Activated CD8-positive, alpha-beta T cell treated with anti-CD3 and anti-CD28 coated beads for 36 hours (primary cell): ENCODE measurements around the gene KISS1R. TPM values are rescaled to one million over a fixed set of nuclear protein-coding genes. Genes with fewer than 3 reads are reported as not detected.

ENCODE experiments used
- ATAC-seq: fragments of 200-7000 bp; cut with Tn5 transposase; one replicate; pipeline ENCODE4 v1.10.0; 2021; ENCODE audit warnings: mild to moderate bottlenecking, moderate library complexity
- CTCF ChIA-PET: fragments of 350-600 bp; sonication (Branson Sonifier 250); formaldehyde crosslinking; loops from one replicate; lab custom pipeline; 2021; ENCODE audit warnings: antibody characterized with exemption; lab: Charles Lee
- POLR2A ChIA-PET: fragments of 350-600 bp; sonication (Branson Sonifier 250); formaldehyde crosslinking; loops from one replicate; lab custom pipeline; 2021; ENCODE audit warnings: antibody characterized with exemption; lab: Charles Lee
- DNase-seq: peaks from one replicate; pipeline ENCODE4 v3.0.0-alpha.2; 2020
- H3K27ac Mint-ChIP-seq: one replicate; pipeline ENCODE4 v1.8.0; 2021; ENCODE audit warnings: mild to moderate bottlenecking, mixed read lengths
- H3K27me3 Mint-ChIP-seq: one replicate; pipeline ENCODE4 v1.8.0; 2021; ENCODE audit warnings: mixed read lengths
- H3K36me3 Mint-ChIP-seq: one replicate; pipeline ENCODE4 v1.8.0; 2021; ENCODE audit warnings: low read depth, mixed read lengths
- H3K4me1 Mint-ChIP-seq: one replicate; pipeline ENCODE4 v1.8.0; 2021; ENCODE audit warnings: low read depth, mixed read lengths
- H3K4me3 Mint-ChIP-seq: one replicate; pipeline ENCODE4 v1.8.0; 2021; ENCODE audit warnings: mild to moderate bottlenecking, moderate library complexity, mixed read lengths
- H3K9me3 Mint-ChIP-seq: one replicate; pipeline ENCODE4 v1.8.0; 2021; ENCODE audit warnings: mixed read lengths
- CTCF ChIP-seq: fragments of 200-600 bp; IDR thresholded peaks from one replicate; pipeline ENCODE4 v1.8.0; 2022; ENCODE audit warnings: antibody characterized with exemption, mild to moderate bottlenecking
- intact Hi-C: fragments of 100-400 bp; cut with micrococcal nuclease; formaldehyde crosslinking; loops from one replicate; pipeline ENCODE4 v1.10.0; 2022
- total RNA-seq, 2 experiments: library from RNA; stranded (reverse); gene quantifications; one replicate each; pipeline ENCODE4 v1.2.3, GENCODE V29; 2021

KISS1R gene
- total RNA-seq, 2 experiments from 2014 or later: 14.0 to 15.5 TPM

DNA sequence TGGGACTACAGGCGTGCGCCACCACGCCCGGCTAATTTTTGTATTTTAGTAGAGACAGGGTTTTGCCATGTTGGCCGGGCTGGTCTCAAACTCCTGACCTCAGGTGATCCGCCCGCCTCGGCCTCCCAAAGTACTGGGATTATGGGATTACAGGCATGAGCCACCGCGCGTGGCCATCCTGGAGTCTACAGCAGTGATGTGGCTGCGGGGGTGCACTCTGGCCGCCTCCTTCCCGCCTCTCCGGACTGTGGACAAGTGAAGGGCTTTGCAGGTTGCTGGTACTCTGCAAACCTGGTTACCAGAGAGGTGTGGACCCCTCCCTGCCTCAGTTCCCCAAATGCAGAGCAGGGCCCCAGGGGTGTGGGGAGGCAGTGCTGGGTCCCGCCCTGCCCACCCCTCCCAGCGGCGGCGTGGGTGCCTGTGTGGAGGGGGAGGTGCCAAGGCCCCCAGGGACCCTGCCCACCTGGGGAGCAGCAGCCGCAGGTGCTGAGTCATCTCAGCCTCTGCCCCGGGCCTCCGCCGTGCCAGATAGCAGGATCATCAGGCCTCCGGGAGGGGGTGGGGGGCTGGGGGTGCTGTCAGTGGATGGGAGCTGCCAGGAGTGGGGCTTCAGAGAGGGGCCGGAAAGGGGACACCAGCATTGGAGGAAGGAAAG lies 31.8 kb downstream of the KISS1R start:
- CTCF ChIA-PET: no interaction called here
- ATAC-seq (no peak), DNase-seq (no peak)
- no peaks in the 10 kb centered on the region for H3K27me3 Mint-ChIP-seq
- H3K4me3 Mint-ChIP-seq: no peak overlapping the region
- H3K27ac Mint-ChIP-seq: no peak overlapping the region
- intact Hi-C loops: no loop called here
- H3K36me3 Mint-ChIP-seq: no peaks in the 10 kb centered on the region
- POLR2A ChIA-PET: interaction anchor here (1.2 kb wide), 1 partner anchor 18 kb away, joined by 6 read pairs; no protein-coding TSS in a partner anchor
- H3K9me3 Mint-ChIP-seq: no peaks in the 10 kb centered on the region
- H3K4me1 Mint-ChIP-seq: peaks cover 7% of the 10 kb centered on the region
- TF ChIP-seq CTCF: no peak

DNA sequence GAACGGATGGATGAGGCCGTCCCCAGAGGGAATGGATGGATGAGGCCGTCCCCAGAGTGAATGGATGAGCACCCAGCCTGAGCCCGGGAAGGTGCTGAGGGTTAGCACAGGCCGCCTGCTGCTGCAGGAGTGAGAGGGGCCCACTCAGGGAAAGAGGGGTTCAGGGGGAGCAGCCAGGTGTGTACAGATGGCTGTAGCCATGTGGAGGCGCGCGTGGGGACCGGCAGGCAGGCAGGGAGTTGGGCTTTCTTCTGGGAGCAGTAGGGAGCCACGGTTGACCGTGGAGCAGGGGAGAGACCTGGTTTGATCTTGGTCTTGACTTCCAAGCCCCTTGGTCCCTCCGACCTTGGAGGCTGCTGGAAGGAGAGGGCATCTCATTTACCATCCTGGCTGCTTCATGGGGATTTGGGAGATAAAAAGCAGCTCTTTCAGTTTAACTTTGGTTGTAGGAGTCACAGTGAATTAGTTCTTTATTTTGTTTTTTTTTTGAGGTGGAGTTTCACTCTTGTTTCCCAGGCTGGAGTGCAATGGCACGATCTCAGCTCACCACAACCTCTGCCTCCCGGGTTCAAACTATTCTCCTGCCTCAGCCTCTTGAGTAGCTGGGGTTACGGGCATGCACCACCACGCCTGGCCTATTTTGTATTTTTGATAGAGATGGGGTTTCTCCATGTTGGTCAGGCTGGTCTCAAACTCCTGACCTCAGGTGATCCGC lies 33.4 kb downstream of the KISS1R start:
- TF ChIP-seq CTCF: no peak
- POLR2A ChIA-PET: no interaction called here
- Mint-ChIP-seq H3K27ac (no peak overlapping the region), H3K9me3 (no peaks in the 10 kb centered on the region), H3K27me3 (no peaks in the 10 kb centered on the region), H3K4me1 (peaks cover 7% of the 10 kb centered on the region), H3K4me3 (no peak overlapping the region), H3K36me3 (no peaks in the 10 kb centered on the region)
- ATAC-seq: no peak
- DNase-seq: no peak
- intact Hi-C loops: no loop called here
- CTCF ChIA-PET: no interaction called here

GRCh38 chr19:952049-952679 lies 35.0 kb downstream of the KISS1R start:
- Mint-ChIP-seq H3K4me1 (peaks cover 7% of the 10 kb centered on the region), H3K4me3 (no peak overlapping the region), H3K9me3 (no peaks in the 10 kb centered on the region), H3K27me3 (no peaks in the 10 kb centered on the region), H3K36me3 (no peaks in the 10 kb centered on the region), H3K27ac (no peak overlapping the region)
- ChIA-PET CTCF (no interaction called here), POLR2A (interaction anchor here (1.0 kb wide), 1 partner anchor 14 kb away, joined by 3 read pairs; no protein-coding TSS in a partner anchor)
- DNase-seq (no peak), ATAC-seq (no peak)
- no peak for TF ChIP-seq CTCF
- intact Hi-C loops: no loop called here

DNA sequence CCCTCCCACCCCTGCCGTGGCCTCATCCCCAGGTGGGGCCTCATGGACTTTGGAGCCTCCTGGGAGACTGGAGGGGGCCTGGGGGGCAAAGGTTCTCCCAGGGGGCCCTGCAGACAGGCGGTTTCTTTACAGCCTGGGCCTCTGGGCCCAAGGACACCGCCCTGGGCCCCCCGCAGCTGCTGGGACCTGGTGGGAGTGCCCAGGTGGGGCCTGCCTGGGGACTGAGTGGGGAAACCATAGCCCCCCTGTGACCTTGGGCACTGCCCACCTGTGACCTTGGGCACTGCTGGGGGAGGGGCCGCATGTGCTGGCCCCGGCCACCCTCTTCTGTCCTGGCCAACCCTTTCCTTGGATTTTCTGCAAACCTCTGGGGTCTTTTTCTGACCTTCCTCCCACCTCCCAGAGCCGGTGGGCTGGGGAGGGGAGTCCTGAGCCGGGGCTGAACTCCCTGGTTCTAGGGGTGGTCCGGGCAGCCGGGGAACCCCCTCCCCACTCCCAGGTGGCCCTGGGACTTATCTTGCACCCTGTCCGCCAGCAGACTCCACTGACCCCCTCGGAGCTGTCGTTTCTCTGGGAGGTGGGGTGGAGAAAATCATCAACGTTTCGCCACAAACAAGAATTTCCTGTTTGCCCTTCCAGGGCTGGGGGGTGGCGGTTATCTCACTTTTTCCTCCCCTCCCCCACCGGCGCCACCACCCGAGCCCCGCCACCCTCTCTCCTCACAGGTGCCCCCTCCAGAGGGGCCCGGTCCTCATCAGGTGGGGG lies 35.7 kb downstream of the KISS1R start:
- Mint-ChIP-seq H3K4me1 (peaks cover 7% of the 10 kb centered on the region), H3K36me3 (no peaks in the 10 kb centered on the region), H3K9me3 (no peaks in the 10 kb centered on the region), H3K4me3 (no peak overlapping the region), H3K27me3 (no peaks in the 10 kb centered on the region), H3K27ac (no peak overlapping the region)
- DNase-seq (no peak), ATAC-seq (no peak)
- POLR2A ChIA-PET: interaction anchor here (1.0 kb wide), 1 partner anchor 15 kb away, joined by 3 read pairs; no protein-coding TSS in a partner anchor
- TF ChIP-seq CTCF: no peak
- intact Hi-C loops: no loop called here
- CTCF ChIA-PET: no interaction called here
